ENCODE results near the gene ARAP1. TPM values are rescaled to one million over a fixed set of nuclear protein-coding genes. Genes with fewer than 3 reads are reported as not detected.

ARAP1 gene
- total RNA-seq, 1 experiment from 2014 or later = 66.1 TPM

DNA sequence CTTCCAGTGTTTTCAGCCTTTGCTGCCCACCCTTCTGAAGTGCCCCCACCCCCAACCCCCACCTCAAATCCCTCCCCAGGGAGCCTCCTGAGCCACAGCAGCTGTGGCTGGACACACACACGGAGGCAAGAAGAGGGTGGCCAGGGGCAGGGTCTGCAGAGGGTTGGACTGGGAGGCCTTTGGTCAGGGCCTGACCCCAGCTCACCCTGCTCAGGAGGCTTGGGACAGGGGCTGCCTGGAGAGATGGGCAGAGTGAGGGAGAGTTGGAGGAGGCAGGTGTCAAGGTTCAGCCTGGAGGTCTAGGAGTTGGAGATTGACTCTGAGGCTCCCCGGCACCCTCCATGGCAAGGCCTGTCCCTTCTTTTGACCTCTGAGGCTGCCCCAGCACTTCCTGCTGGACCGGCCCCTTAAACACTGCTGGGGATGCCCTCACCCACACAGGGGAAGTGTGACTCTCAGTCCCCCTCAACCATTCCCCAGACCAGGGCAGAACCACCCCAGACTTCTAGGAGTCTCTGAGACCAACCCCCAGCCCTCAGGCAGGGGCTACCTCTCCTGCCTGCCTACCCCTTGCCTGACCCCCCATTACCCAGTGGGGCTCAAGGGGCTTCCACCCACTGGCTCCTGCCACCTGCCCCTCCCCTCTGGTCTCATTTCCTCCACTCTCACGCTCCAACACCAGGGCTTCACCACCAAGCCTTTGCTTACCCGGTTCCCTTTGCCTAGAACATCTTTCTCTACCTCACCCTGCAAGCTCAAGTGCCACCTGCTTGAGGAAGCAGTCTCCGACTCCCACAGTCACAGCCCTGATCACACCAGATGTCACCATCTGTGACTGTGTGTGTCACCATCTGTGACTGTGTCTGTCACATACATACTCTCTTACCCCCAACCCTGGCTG, 8.6 kb downstream of the ARAP1 start:
- POLR2A ChIA-PET (ENCODE audit: low non-redundant PET) = no interaction called here
- H3K4me1 ChIP-seq (ENCODE audit: insufficient read depth, low read length, poor library complexity, severe bottlenecking) = no peaks in the 10 kb centered on the region
- H3K9me3 ChIP-seq (ENCODE audit: low read depth, low read length, poor library complexity, severe bottlenecking) = no peaks in the 10 kb centered on the region
- H3K27ac ChIP-seq (ENCODE audit: low read depth, low read length, poor library complexity, severe bottlenecking) = no peak overlapping the region
- H3K36me3 ChIP-seq (ENCODE audit: insufficient read depth, low read length, poor library complexity, severe bottlenecking) = no peaks in the 10 kb centered on the region
- no TSS peak for BruUV-seq (replicated peaks)
- no peak for DNase-seq (ENCODE audit: low spot score)
- H3K4me3 ChIP-seq (ENCODE audit: low read depth, low read length, poor library complexity, severe bottlenecking) = no peak overlapping the region
- no peak for TF ChIP-seq EZH2 (IDR thresholded peaks at IDR 0.05; ENCODE audit: borderline replicate concordance, low read depth, low read length, poor library complexity, severe bottlenecking)
- no peak for TF ChIP-seq CTCF (conservative IDR thresholded peaks at IDR 0.05; ENCODE audit: low read depth, low read length)
- H3K27me3 ChIP-seq (replicated peaks; ENCODE audit: insufficient read depth, low read depth, low read length, poor library complexity) = no peaks in the 10 kb centered on the region
- CTCF ChIA-PET = interaction anchor here (0.6 kb wide), 1 partner anchor 855 kb away, joined by 3 read pairs; no protein-coding TSS in a partner anchor
- intact Hi-C loops (cut with micrococcal nuclease; ENCODE audit: unreplicated experiment) = no loop called here

GRCh38 chr11:72742513-72743320, 9.5 kb downstream of the ARAP1 start:
- no peak overlapping the region for H3K27ac ChIP-seq (ENCODE audit: low read depth, low read length, poor library complexity, severe bottlenecking)
- ChIA-PET POLR2A (ENCODE audit: low non-redundant PET) (no interaction called here), CTCF (no interaction called here)
- no peak for TF ChIP-seq CTCF (conservative IDR thresholded peaks at IDR 0.05; ENCODE audit: low read depth, low read length)
- TF ChIP-seq EZH2 (IDR thresholded peaks at IDR 0.05; ENCODE audit: borderline replicate concordance, low read depth, low read length, poor library complexity, severe bottlenecking) = no peak
- no peaks in the 10 kb centered on the region for H3K4me1 ChIP-seq (ENCODE audit: insufficient read depth, low read length, poor library complexity, severe bottlenecking)
- no peaks in the 10 kb centered on the region for H3K36me3 ChIP-seq (ENCODE audit: insufficient read depth, low read length, poor library complexity, severe bottlenecking)
- BruUV-seq (replicated peaks) = no TSS peak
- H3K4me3 ChIP-seq (ENCODE audit: low read depth, low read length, poor library complexity, severe bottlenecking) = no peak overlapping the region
- no peak for DNase-seq (ENCODE audit: low spot score)
- no peaks in the 10 kb centered on the region for H3K27me3 ChIP-seq (replicated peaks; ENCODE audit: insufficient read depth, low read depth, low read length, poor library complexity)
- intact Hi-C loops (cut with micrococcal nuclease; ENCODE audit: unreplicated experiment) = no loop called here
- no peaks in the 10 kb centered on the region for H3K9me3 ChIP-seq (ENCODE audit: low read depth, low read length, poor library complexity, severe bottlenecking)

GRCh38 chr11:72741849-72742512, 10.2 kb downstream of the ARAP1 start:
- Histone ChIP-seq H3K9me3 (ENCODE audit: low read depth, low read length, poor library complexity, severe bottlenecking) (no peaks in the 10 kb centered on the region), H3K4me3 (ENCODE audit: low read depth, low read length, poor library complexity, severe bottlenecking) (no peak overlapping the region), H3K4me1 (ENCODE audit: insufficient read depth, low read length, poor library complexity, severe bottlenecking) (peaks cover 2% of the 10 kb centered on the region), H3K27me3 (replicated peaks; ENCODE audit: insufficient read depth, low read depth, low read length, poor library complexity) (no peaks in the 10 kb centered on the region), H3K36me3 (ENCODE audit: insufficient read depth, low read length, poor library complexity, severe bottlenecking) (no peaks in the 10 kb centered on the region), H3K27ac (ENCODE audit: low read depth, low read length, poor library complexity, severe bottlenecking) (no peak overlapping the region)
- intact Hi-C loops (cut with micrococcal nuclease; ENCODE audit: unreplicated experiment) = no loop called here
- no peak for TF ChIP-seq CTCF (conservative IDR thresholded peaks at IDR 0.05; ENCODE audit: low read depth, low read length)
- CTCF ChIA-PET = no interaction called here
- BruUV-seq (replicated peaks) = no TSS peak
- no peak for DNase-seq (ENCODE audit: low spot score)
- POLR2A ChIA-PET (ENCODE audit: low non-redundant PET) = no interaction called here

Measured in A673 (cell line).